Mesenchymal stem cell (in vitro differentiated cells and primary cell): Measurements from ENCODE around the gene RXFP2.

Experiments used
- DNase-seq: peaks from one replicate; pipeline ENCODE4 v3.0.0-alpha.2; 2013
- H2AFZ ChIP-seq: one replicate; pipeline ENCODE4 v1.6.1; 2013; ENCODE audit warnings: low read depth, mild to moderate bottlenecking, control low read depth, inconsistent platforms, low read length, moderate library complexity
- H2AK5ac ChIP-seq: 2 replicates; pipeline ENCODE4 v1.6.1; 2013; ENCODE audit warnings: low read length, moderate library complexity, mild to moderate bottlenecking, inconsistent platforms; ENCODE audit not compliant: severe bottlenecking
- H2BK120ac ChIP-seq: one replicate; pipeline ENCODE4 v1.6.1; 2013; ENCODE audit warnings: low read depth, mild to moderate bottlenecking, inconsistent platforms, low read length, moderate library complexity
- H2BK12ac ChIP-seq, 2 experiments: one replicate each; pipeline ENCODE4 v1.6.1; 2013; ENCODE audit warnings: inconsistent platforms in 2 of 2, low read length in 2 of 2, mild to moderate bottlenecking in 2 of 2, moderate library complexity in 2 of 2, control low read depth in 1 of 2
- H2BK15ac ChIP-seq: one replicate; pipeline ENCODE4 v1.6.1; 2013; ENCODE audit warnings: mild to moderate bottlenecking, low read depth, inconsistent platforms; ENCODE audit not compliant: poor library complexity, severe bottlenecking
- H2BK5ac ChIP-seq: 2 replicates; pipeline ENCODE4 v1.6.1; 2013; ENCODE audit warnings: low read depth, mild to moderate bottlenecking, low read length, control low read depth, inconsistent platforms; ENCODE audit not compliant: poor library complexity, severe bottlenecking
- H3K14ac ChIP-seq, 2 experiments: one replicate each; pipeline ENCODE4 v1.6.1; 2013; ENCODE audit warnings: inconsistent platforms in 2 of 2, low read length in 2 of 2, control low read depth in 1 of 2, mild to moderate bottlenecking in 1 of 2, moderate library complexity in 1 of 2
- H3K18ac ChIP-seq, 2 experiments: one replicate each; pipeline ENCODE4 v1.6.1; 2013; ENCODE audit warnings: inconsistent platforms in 2 of 2, low read length in 2 of 2, control low read depth in 1 of 2, low read depth in 1 of 2, mild to moderate bottlenecking in 1 of 2
- H3K23ac ChIP-seq, 2 experiments: one replicate each; pipeline ENCODE4 v1.6.1; 2013; ENCODE audit warnings: inconsistent platforms in 2 of 2, low read length in 2 of 2, mild to moderate bottlenecking in 2 of 2, moderate library complexity in 2 of 2, control low read depth in 1 of 2
- H3K27ac ChIP-seq: 2 replicates; pipeline ENCODE4 v1.5.1; 2013; ENCODE audit warnings: mild to moderate bottlenecking, moderate library complexity, low read length, control low read depth, inconsistent platforms; ENCODE audit not compliant: poor library complexity, severe bottlenecking
- H3K27me3 ChIP-seq, 2 experiments: 2 replicates each; pipeline versions ENCODE4 v1.6.1 to v1.7.0; 2013; ENCODE audit warnings: low read length in 2 of 2, mild to moderate bottlenecking in 2 of 2, moderate library complexity in 2 of 2, control low read depth in 1 of 2, inconsistent platforms in 1 of 2; ENCODE audit not compliant: control insufficient read depth in 1 of 2, insufficient read depth in 1 of 2
- H3K36me3 ChIP-seq, 2 experiments: 2 replicates each; pipeline versions ENCODE4 v1.6.1 to v1.7.0; 2013; ENCODE audit warnings: low read length in 2 of 2, control low read depth in 1 of 2, inconsistent platforms in 1 of 2, low read depth in 1 of 2, mild to moderate bottlenecking in 1 of 2; ENCODE audit not compliant: insufficient read depth in 2 of 2, control insufficient read depth in 1 of 2
- H3K4ac ChIP-seq, 2 experiments: one replicate each; pipeline ENCODE4 v1.6.1; 2013; ENCODE audit warnings: inconsistent platforms in 2 of 2, low read length in 2 of 2, mild to moderate bottlenecking in 2 of 2, moderate library complexity in 2 of 2, control low read depth in 1 of 2, low read depth in 1 of 2
- H3K4me1 ChIP-seq: 2 replicates; pipeline ENCODE4 v1.6.1; 2013; ENCODE audit warnings: low read depth, low read length, control low read depth; ENCODE audit not compliant: control insufficient read depth, insufficient read depth
- H3K4me2 ChIP-seq: 2 replicates; pipeline ENCODE4 v1.6.1; 2013; ENCODE audit warnings: low read length, mild to moderate bottlenecking, inconsistent platforms; ENCODE audit not compliant: poor library complexity, severe bottlenecking
- H3K4me3 ChIP-seq, 2 experiments: 2 replicates each; pipeline versions ENCODE4 v1.5.1 to v1.7.0; 2013; ENCODE audit warnings: low read length in 2 of 2, mild to moderate bottlenecking in 2 of 2, control low read depth in 1 of 2, low read depth in 1 of 2; ENCODE audit not compliant: insufficient read depth in 1 of 2
- H3K79me1 ChIP-seq: replicated peaks from 2 replicates; pipeline ENCODE4 v1.6.1; 2013; ENCODE audit warnings: mild to moderate bottlenecking, control low read depth, low read length, inconsistent platforms; ENCODE audit not compliant: poor library complexity, severe bottlenecking
- H3K9ac ChIP-seq: 2 replicates; pipeline ENCODE4 v1.7.0; 2013; ENCODE audit warnings: mild to moderate bottlenecking, low read length, moderate library complexity
- H3K9me3 ChIP-seq: 2 replicates; pipeline ENCODE4 v1.7.0; 2013; ENCODE audit warnings: mild to moderate bottlenecking, low read length; ENCODE audit not compliant: control insufficient read depth
- H4K8ac ChIP-seq: one replicate; pipeline ENCODE4 v1.6.1; 2013; ENCODE audit warnings: inconsistent platforms, mild to moderate bottlenecking, low read length, moderate library complexity
- H4K91ac ChIP-seq: one replicate; pipeline ENCODE4 v1.6.1; 2013; ENCODE audit warnings: mild to moderate bottlenecking, low read length, inconsistent platforms
- WGBS: methylation state at CpG from one replicate; pipeline ENCODE4 v1.1.7; 2013; ENCODE audit warnings: mixed read lengths; 5-methylcytosine and 5-hydroxymethylcytosine counted together

Gene RXFP2

GRCh38 chr13:31755211-31755610, 15.9 kb downstream of the RXFP2 start:
- peak overlapping the region in 1 of 2 experiments; percentile 71 for H3K4ac ChIP-seq
- H4K91ac ChIP-seq, result no peak overlapping the region
- H2BK5ac ChIP-seq, result no peak overlapping the region
- no peak overlapping the region for H2AK5ac ChIP-seq
- H3K4me3 ChIP-seq, result no peak overlapping the region
- peak overlapping the region in 1 of 2 experiments; percentile 68 for H3K18ac ChIP-seq
- no peak overlapping the region for H2BK120ac ChIP-seq
- no peak for DNase-seq
- no peaks in the 10 kb centered on the region for H3K36me3 ChIP-seq
- H2BK12ac ChIP-seq, result peak overlapping the region in 1 of 2 experiments; percentile 18
- H2AFZ ChIP-seq, result no peak overlapping the region
- no peaks in the 10 kb centered on the region for H3K79me1 ChIP-seq
- H3K27ac ChIP-seq, result no peak overlapping the region
- WGBS, result 70% methylated on average over 4 of the region's 6 CpGs
- no peak overlapping the region for H3K23ac ChIP-seq
- H2BK15ac ChIP-seq, result no peak overlapping the region
- peaks cover 3% of the 10 kb centered on the region for H3K4me1 ChIP-seq
- no peak overlapping the region for H3K14ac ChIP-seq
- H3K9me3 ChIP-seq, result no peaks in the 10 kb centered on the region
- peak overlapping the region; percentile 73 for H3K9ac ChIP-seq
- H3K27me3 ChIP-seq, result no peaks in the 10 kb centered on the region
- no peak overlapping the region for H4K8ac ChIP-seq
- no peak overlapping the region for H3K4me2 ChIP-seq

DNA sequence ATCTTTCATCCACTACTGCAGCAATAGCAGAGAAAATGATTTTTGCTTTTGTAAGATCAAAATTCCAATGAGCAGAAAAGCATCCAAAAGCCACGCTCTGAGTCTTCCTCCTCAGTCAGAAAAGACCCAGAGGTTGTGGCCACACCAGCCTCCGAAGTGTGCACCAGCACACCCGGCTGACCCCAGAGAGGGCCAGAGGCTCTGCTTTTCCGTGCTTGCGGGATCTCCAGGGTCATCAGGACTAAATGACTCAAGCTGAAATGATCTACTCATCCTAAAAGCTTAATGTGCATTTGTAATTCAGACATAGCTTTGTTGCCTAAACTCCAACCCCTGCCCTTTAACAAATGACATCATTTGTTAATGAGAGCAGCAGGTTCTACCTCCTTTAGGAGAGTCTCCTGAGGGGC, 16.5 kb downstream of the RXFP2 start:
- H2BK12ac ChIP-seq, result no peak overlapping the region
- H3K4me1 ChIP-seq, result peaks cover 3% of the 10 kb centered on the region
- no peak overlapping the region for H2AFZ ChIP-seq
- peak; percentile 81 for DNase-seq
- H3K18ac ChIP-seq, result no peak overlapping the region
- H3K23ac ChIP-seq, result no peak overlapping the region
- no peaks in the 10 kb centered on the region for H3K36me3 ChIP-seq
- no peaks in the 10 kb centered on the region for H3K27me3 ChIP-seq
- no peak overlapping the region for H2BK15ac ChIP-seq
- H3K27ac ChIP-seq, result no peak overlapping the region
- H3K14ac ChIP-seq, result no peak overlapping the region
- no peak overlapping the region for H4K91ac ChIP-seq
- H3K9ac ChIP-seq, result peak overlapping the region; percentile 73
- H3K4me3 ChIP-seq, result no peak overlapping the region
- H3K4me2 ChIP-seq, result no peak overlapping the region
- H4K8ac ChIP-seq, result no peak overlapping the region
- H2AK5ac ChIP-seq, result no peak overlapping the region
- H3K4ac ChIP-seq, result no peak overlapping the region
- no peaks in the 10 kb centered on the region for H3K79me1 ChIP-seq
- no peak overlapping the region for H2BK5ac ChIP-seq
- WGBS, result 15% methylated on average over 5 of the region's 5 CpGs
- no peak overlapping the region for H2BK120ac ChIP-seq
- no peaks in the 10 kb centered on the region for H3K9me3 ChIP-seq

DNA sequence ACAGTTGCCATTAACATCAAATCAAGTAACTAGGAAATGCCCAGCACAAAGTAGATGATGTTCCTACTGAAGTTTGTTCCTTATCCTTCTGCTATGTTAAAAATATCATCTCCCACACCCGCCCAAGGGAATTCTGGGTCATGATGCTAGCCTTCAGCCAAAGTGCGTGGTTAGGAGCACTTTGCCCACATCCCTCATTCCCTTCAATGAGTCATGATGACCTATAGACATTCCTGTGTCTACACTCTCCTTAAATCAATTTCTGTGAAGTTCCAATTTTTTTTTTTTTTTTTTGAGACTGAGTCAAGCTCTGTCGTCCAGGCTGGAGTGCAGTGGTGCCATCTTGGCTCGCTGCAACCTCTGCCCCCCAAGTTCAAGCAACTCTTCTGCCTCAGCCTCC, 17.0 kb downstream of the RXFP2 start:
- Histone ChIP-seq H3K18ac (no peak overlapping the region), H4K8ac (no peak overlapping the region), H3K4ac (no peak overlapping the region), H3K23ac (no peak overlapping the region), H3K4me3 (no peak overlapping the region), H3K4me1 (peaks cover 3% of the 10 kb centered on the region), H3K9ac (peak overlapping the region; percentile 73), H3K27ac (no peak overlapping the region), H3K27me3 (no peaks in the 10 kb centered on the region), H3K14ac (no peak overlapping the region), H2BK5ac (no peak overlapping the region), H3K4me2 (no peak overlapping the region), H2BK12ac (no peak overlapping the region), H3K36me3 (no peaks in the 10 kb centered on the region), H2AFZ (no peak overlapping the region), H2BK15ac (no peak overlapping the region), H3K9me3 (no peaks in the 10 kb centered on the region), H4K91ac (no peak overlapping the region), H2AK5ac (no peak overlapping the region), H3K79me1 (no peaks in the 10 kb centered on the region), H2BK120ac (no peak overlapping the region)
- DNase-seq, result peak; percentile 89
- 23% methylated on average over 4 of the region's 4 CpGs for WGBS

- no peak overlapping the region for H3K4ac ChIP-seq
- H2AFZ ChIP-seq, result no peak overlapping the region
- H3K27ac ChIP-seq, result no peak overlapping the region
- H2BK5ac ChIP-seq, result no peak overlapping the region
- no peak overlapping the region for H3K18ac ChIP-seq
- no peak overlapping the region for H2BK120ac ChIP-seq
- no CpG with 5 or more reads among the region's 2 CpGs for WGBS
- H4K8ac ChIP-seq, result no peak overlapping the region
- H2AK5ac ChIP-seq, result no peak overlapping the region
- no peak overlapping the region for H3K23ac ChIP-seq
- no peak overlapping the region for H3K4me2 ChIP-seq
- no peaks in the 10 kb centered on the region for H3K4me1 ChIP-seq
- no peaks in the 10 kb centered on the region for H3K27me3 ChIP-seq
- H4K91ac ChIP-seq, result no peak overlapping the region
- DNase-seq, result no peak
- no peak overlapping the region for H3K9ac ChIP-seq
- no peak overlapping the region for H2BK12ac ChIP-seq
- H3K9me3 ChIP-seq, result no peaks in the 10 kb centered on the region
- no peaks in the 10 kb centered on the region for H3K79me1 ChIP-seq
- no peak overlapping the region for H2BK15ac ChIP-seq
- H3K36me3 ChIP-seq, result no peaks in the 10 kb centered on the region
- no peak overlapping the region for H3K14ac ChIP-seq
- H3K4me3 ChIP-seq, result no peak overlapping the region
Measured at GRCh38 chr13:31761951-31762350, 22.6 kb downstream of the RXFP2 start.
